ENCODE data around the gene TRMT11.

TRMT11 gene

GRCh38 chr6:125986301-125987025, at the start of gene TRMT11:
Gene TRMT11, plus strand, starts transcription at chr6:125986540. Its CDS starts 11 bp downstream, at chr6:125986551.
- peak within 1 kb of the TSS; percentile 97 for H2AFZ ChIP-seq (ENCODE audit: low read length)
- H3K4me2 ChIP-seq (ENCODE audit: low read depth, low read length) = peak within 1 kb of the TSS; percentile 76
- H3K9me2 ChIP-seq (replicated peaks; ENCODE audit: insufficient read depth, low read length) = no peaks in the 10 kb centered on the region
- H3K27ac ChIP-seq (ENCODE audit: low read length) = peak within 1 kb of the TSS; percentile 42; the same call in 1 of the 2 replicates
- peaks cover 7% of the 10 kb centered on the region; the same call in 1 of the 2 replicates for H3F3A ChIP-seq (ENCODE audit: insufficient read depth, low read length)
- H3K36me3 ChIP-seq (replicated peaks; ENCODE audit: insufficient read depth, low read length) = no peaks in the 10 kb centered on the region
- peak; percentile 85 for DNase-seq
- H3K9me3 ChIP-seq (replicated peaks; ENCODE audit: insufficient read depth, low read length) = no peaks in the 10 kb centered on the region
- 0 out of 2 replicates have a peak, but pooled peaks cover 3% of the 10 kb centered on the region for H3K4me1 ChIP-seq (ENCODE audit: low read length)
- H3K4me3 ChIP-seq (ENCODE audit: low read length) = peak within 1 kb of the TSS; percentile 97
- H3K79me2 ChIP-seq (ENCODE audit: low read length) = peaks cover 55% of the 10 kb centered on the region
- H3K9ac ChIP-seq (ENCODE audit: low read length) = peak within 1 kb of the TSS; percentile 86
- H4K20me1 ChIP-seq (ENCODE audit: insufficient read depth, low read length) = no peaks in the 10 kb centered on the region
- H3K27me3 ChIP-seq (replicated peaks; ENCODE audit: insufficient read depth, low read length) = no peaks in the 10 kb centered on the region
- TF ChIP-seq EZH2 (optimal IDR thresholded peaks at IDR 0.05; ENCODE audit: low read depth, low read length) (no peak), EZH2phosphoT487 (IDR thresholded peaks at IDR 0.05; ENCODE audit: low read length) (no peak)
- TF ChIP-seq, protein P1, sequence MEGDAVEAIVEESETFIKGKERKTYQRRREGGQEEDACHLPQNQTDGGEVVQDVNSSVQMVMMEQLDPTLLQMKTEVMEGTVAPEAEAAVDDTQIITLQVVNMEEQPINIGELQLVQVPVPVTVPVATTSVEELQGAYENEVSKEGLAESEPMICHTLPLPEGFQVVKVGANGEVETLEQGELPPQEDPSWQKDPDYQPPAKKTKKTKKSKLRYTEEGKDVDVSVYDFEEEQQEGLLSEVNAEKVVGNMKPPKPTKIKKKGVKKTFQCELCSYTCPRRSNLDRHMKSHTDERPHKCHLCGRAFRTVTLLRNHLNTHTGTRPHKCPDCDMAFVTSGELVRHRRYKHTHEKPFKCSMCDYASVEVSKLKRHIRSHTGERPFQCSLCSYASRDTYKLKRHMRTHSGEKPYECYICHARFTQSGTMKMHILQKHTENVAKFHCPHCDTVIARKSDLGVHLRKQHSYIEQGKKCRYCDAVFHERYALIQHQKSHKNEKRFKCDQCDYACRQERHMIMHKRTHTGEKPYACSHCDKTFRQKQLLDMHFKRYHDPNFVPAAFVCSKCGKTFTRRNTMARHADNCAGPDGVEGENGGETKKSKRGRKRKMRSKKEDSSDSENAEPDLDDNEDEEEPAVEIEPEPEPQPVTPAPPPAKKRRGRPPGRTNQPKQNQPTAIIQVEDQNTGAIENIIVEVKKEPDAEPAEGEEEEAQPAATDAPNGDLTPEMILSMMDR (IDR thresholded peaks at IDR 0.05; ENCODE audit: low read length) = no peak

DNA sequence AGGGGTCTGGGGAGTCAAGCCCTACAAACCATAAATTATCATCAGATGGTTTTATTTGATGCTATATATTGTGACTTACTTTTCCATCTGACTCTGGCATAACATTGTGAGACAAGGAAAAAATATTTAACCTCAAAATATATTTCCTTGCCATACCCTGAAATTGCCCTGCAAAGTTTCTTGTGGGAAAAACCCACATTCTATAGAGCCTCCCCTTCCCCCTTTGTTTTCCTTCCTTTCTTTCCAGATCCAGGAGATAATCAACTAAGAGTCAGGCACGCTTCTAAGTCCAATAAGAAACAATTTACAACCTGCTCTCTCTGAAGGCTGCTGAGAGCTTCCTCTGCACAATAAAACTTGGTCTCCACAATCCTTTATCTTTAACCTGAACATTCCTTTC, 47.3 kb upstream of the TRMT11 start:
- DNase-seq = no peak
- no peaks in the 10 kb centered on the region for H3F3A ChIP-seq (ENCODE audit: insufficient read depth, low read length)
- H3K9me2 ChIP-seq (replicated peaks; ENCODE audit: insufficient read depth, low read length) = no peaks in the 10 kb centered on the region
- H3K4me2 ChIP-seq (ENCODE audit: low read depth, low read length) = no peak overlapping the region
- no peak for TF ChIP-seq EZH2 (optimal IDR thresholded peaks at IDR 0.05; ENCODE audit: low read depth, low read length)
- TF ChIP-seq, protein P1 (IDR thresholded peaks at IDR 0.05; ENCODE audit: low read length) = no peak
- TF ChIP-seq EZH2phosphoT487 (IDR thresholded peaks at IDR 0.05; ENCODE audit: low read length) = no peak
- no peaks in the 10 kb centered on the region for H3K36me3 ChIP-seq (replicated peaks; ENCODE audit: insufficient read depth, low read length)
- H4K20me1 ChIP-seq (ENCODE audit: insufficient read depth, low read length) = no peaks in the 10 kb centered on the region
- H2AFZ ChIP-seq (ENCODE audit: low read length) = no peak overlapping the region
- H3K4me3 ChIP-seq (ENCODE audit: low read length) = no peak overlapping the region
- H3K4me1 ChIP-seq (ENCODE audit: low read length) = no peaks in the 10 kb centered on the region
- H3K79me2 ChIP-seq (ENCODE audit: low read length) = no peaks in the 10 kb centered on the region
- no peaks in the 10 kb centered on the region for H3K9me3 ChIP-seq (replicated peaks; ENCODE audit: insufficient read depth, low read length)
- H3K27ac ChIP-seq (ENCODE audit: low read length) = no peak overlapping the region
- H3K9ac ChIP-seq (ENCODE audit: low read length) = no peak overlapping the region
- no peaks in the 10 kb centered on the region for H3K27me3 ChIP-seq (replicated peaks; ENCODE audit: insufficient read depth, low read length)

DNA sequence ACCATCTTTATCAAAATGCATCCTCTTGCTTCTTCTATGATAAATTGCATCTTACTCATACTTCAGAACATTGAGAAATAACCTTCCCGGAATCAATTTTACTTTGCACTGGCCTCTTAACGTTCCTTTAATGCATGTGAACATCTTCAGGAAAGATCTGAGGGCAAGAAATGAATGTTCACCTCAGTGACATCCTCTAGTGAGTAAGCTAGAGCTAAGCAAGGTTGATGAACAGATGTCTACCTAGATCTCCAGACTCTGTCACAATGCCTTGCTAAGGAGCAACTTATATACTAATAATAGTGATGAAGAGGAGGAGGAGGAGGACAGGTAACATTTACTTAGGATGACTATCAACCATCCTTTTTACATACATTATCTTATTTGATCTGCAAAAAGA, 46.5 kb upstream of the TRMT11 start:
- no peak overlapping the region for H3K4me2 ChIP-seq (ENCODE audit: low read depth, low read length)
- H3K4me1 ChIP-seq (ENCODE audit: low read length) = no peaks in the 10 kb centered on the region
- no peak for TF ChIP-seq EZH2phosphoT487 (IDR thresholded peaks at IDR 0.05; ENCODE audit: low read length)
- TF ChIP-seq, protein P1 (IDR thresholded peaks at IDR 0.05; ENCODE audit: low read length) = no peak
- TF ChIP-seq EZH2 (optimal IDR thresholded peaks at IDR 0.05; ENCODE audit: low read depth, low read length) = no peak
- no peaks in the 10 kb centered on the region for H3K9me2 ChIP-seq (replicated peaks; ENCODE audit: insufficient read depth, low read length)
- H2AFZ ChIP-seq (ENCODE audit: low read length) = no peak overlapping the region
- H3F3A ChIP-seq (ENCODE audit: insufficient read depth, low read length) = no peaks in the 10 kb centered on the region
- H3K4me3 ChIP-seq (ENCODE audit: low read length) = no peak overlapping the region
- no peaks in the 10 kb centered on the region for H3K36me3 ChIP-seq (replicated peaks; ENCODE audit: insufficient read depth, low read length)
- no peaks in the 10 kb centered on the region for H3K9me3 ChIP-seq (replicated peaks; ENCODE audit: insufficient read depth, low read length)
- H3K27ac ChIP-seq (ENCODE audit: low read length) = no peak overlapping the region
- H4K20me1 ChIP-seq (ENCODE audit: insufficient read depth, low read length) = no peaks in the 10 kb centered on the region
- H3K9ac ChIP-seq (ENCODE audit: low read length) = no peak overlapping the region
- H3K79me2 ChIP-seq (ENCODE audit: low read length) = no peaks in the 10 kb centered on the region
- no peaks in the 10 kb centered on the region for H3K27me3 ChIP-seq (replicated peaks; ENCODE audit: insufficient read depth, low read length)
- DNase-seq = no peak
